Stimulated activated CD8-positive, alpha-beta memory T cell treated with anti-CD3 and anti-CD28 coated beads, Interleukin-15, amount 100 ng/mL, for 48 hours (primary cell): ENCODE measurements around the gene VPS45.

Source experiments
- DNase-seq, 2 donors: peaks; one replicate each; pipeline ENCODE4 v3.0.0-alpha.2; 2020; ENCODE audit warnings: low read depth in 2 of 2

Gene VPS45

GRCh38 chr1:150072959-150073358 is 5.4 kb downstream of the VPS45 start:
- no peak for DNase-seq

GRCh38 chr1:150073516-150073915 is 5.9 kb downstream of the VPS45 start:
- DNase-seq = no peak

GRCh38 chr1:150076066-150076465 is 8.5 kb downstream of the VPS45 start:
- no peak for DNase-seq

GRCh38 chr1:150076985-150077384 is 9.4 kb downstream of the VPS45 start:
- DNase-seq = no peak

- DNase-seq = no peak
Observed at GRCh38 chr1:150080784-150081183, 13.2 kb downstream of the VPS45 start.

- DNase-seq = no peak
Observed at GRCh38 chr1:150082494-150082893, 14.9 kb downstream of the VPS45 start.

- DNase-seq = no peak
Observed at GRCh38 chr1:150083907-150084306, 16.3 kb downstream of the VPS45 start.

- DNase-seq = no peak
Observed at GRCh38 chr1:150085406-150085805, 17.8 kb downstream of the VPS45 start.

- DNase-seq = no peak
Observed at GRCh38 chr1:150087415-150087814, 19.8 kb downstream of the VPS45 start.

GRCh38 chr1:150089846-150090520 is 22.4 kb downstream of the VPS45 start:
- DNase-seq = no peak

- DNase-seq = no peak
Observed at GRCh38 chr1:150092180-150092791, 24.7 kb downstream of the VPS45 start.

- no peak for DNase-seq
Observed at GRCh38 chr1:150093805-150094204, 26.2 kb downstream of the VPS45 start.

- no peak for DNase-seq
Observed at GRCh38 chr1:150094734-150095265, 27.2 kb downstream of the VPS45 start.

GRCh38 chr1:150102986-150103385 is 35.4 kb downstream of the VPS45 start:
- DNase-seq = no peak

- no peak for DNase-seq
Observed at GRCh38 chr1:150106341-150106740, 38.8 kb downstream of the VPS45 start.

GRCh38 chr1:150109586-150109985 is 42.0 kb downstream of the VPS45 start:
- DNase-seq = no peak

GRCh38 chr1:150110116-150110515 is 42.5 kb downstream of the VPS45 start:
- no peak for DNase-seq

GRCh38 chr1:150111670-150112069 is 44.1 kb downstream of the VPS45 start:
- DNase-seq = no peak

GRCh38 chr1:150115121-150115520 is 47.5 kb downstream of the VPS45 start:
- no peak for DNase-seq

GRCh38 chr1:150118716-150119115 is 51.1 kb downstream of the VPS45 start:
- no peak for DNase-seq

- DNase-seq = no peak
Observed at GRCh38 chr1:150121236-150121862, 53.8 kb downstream of the VPS45 start.

- DNase-seq = no peak
Observed at GRCh38 chr1:150126811-150127210, 59.2 kb downstream of the VPS45 start.

GRCh38 chr1:150127464-150127863 is 59.9 kb downstream of the VPS45 start:
- no peak for DNase-seq
